DND-41 (cell line): ENCODE results near the gene ARHGAP8.

Experiments used
- EZH2 ChIP-seq: IDR thresholded peaks from 3 replicates; pipeline ENCODE4 v1.6.1; 2012; ENCODE audit warnings: borderline replicate concordance, low read depth, mild to moderate bottlenecking, moderate library complexity, low read length, inconsistent platforms; ENCODE audit not compliant: severe bottlenecking
- TF ChIP-seq, protein P1 (sequence below): IDR thresholded peaks from 2 replicates; pipeline ENCODE4 v1.5.1; 2012; ENCODE audit warnings: borderline replicate concordance, low read length, moderate library complexity, mild to moderate bottlenecking; ENCODE audit not compliant: poor library complexity, severe bottlenecking; ENCODE audit errors: extremely low read depth

DNA sequence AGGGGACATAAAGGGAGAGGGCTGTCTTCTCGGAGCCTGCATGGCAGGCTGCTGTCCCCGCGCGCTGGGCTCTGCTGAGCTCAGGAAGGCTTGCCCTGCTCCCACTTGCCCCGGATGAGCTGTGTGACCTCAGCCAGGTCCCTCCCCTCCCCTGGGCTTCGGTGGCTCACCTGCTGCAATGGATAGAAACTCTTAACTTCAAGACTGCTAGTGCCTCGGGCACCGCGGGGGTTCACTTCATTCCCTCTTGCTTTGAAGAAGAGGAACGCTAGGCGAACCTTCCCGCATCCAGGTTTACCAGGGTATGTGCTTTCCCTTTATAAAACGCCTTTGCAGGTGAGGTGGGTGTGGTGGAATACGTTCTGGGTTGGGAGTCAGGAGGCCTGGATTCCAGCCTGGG lies 142.4 kb downstream of the ARHGAP8 start:
- TF ChIP-seq, protein P1, sequence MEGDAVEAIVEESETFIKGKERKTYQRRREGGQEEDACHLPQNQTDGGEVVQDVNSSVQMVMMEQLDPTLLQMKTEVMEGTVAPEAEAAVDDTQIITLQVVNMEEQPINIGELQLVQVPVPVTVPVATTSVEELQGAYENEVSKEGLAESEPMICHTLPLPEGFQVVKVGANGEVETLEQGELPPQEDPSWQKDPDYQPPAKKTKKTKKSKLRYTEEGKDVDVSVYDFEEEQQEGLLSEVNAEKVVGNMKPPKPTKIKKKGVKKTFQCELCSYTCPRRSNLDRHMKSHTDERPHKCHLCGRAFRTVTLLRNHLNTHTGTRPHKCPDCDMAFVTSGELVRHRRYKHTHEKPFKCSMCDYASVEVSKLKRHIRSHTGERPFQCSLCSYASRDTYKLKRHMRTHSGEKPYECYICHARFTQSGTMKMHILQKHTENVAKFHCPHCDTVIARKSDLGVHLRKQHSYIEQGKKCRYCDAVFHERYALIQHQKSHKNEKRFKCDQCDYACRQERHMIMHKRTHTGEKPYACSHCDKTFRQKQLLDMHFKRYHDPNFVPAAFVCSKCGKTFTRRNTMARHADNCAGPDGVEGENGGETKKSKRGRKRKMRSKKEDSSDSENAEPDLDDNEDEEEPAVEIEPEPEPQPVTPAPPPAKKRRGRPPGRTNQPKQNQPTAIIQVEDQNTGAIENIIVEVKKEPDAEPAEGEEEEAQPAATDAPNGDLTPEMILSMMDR: no peak
- TF ChIP-seq EZH2: no peak
